HepG2 (cell line): ENCODE results near the gene DNAL4. TPM values are rescaled to one million over a fixed set of nuclear protein-coding genes. Genes with fewer than 3 reads are reported as not detected.

Source experiments
- ARID5B ChIP-seq: IDR thresholded peaks from 2 replicates; pipeline ENCODE4 v1.4.0; 2020; ENCODE audit warnings: mild to moderate bottlenecking, missing genetic modification reagents
- BCL6 ChIP-seq: IDR thresholded peaks from 2 replicates; pipeline ENCODE4 v1.6.1; 2016; ENCODE audit warnings: missing genetic modification reagents, missing compliant biosample characterization
- DR1 ChIP-seq: sonication (generic); formaldehyde crosslinking; IDR thresholded peaks from 2 replicates; pipeline ENCODE4 v1.8.0; 2021; ENCODE audit warnings: mild to moderate bottlenecking, missing genetic modification reagents, inconsistent platforms
- GABPA ChIP-seq, 2 experiments: IDR thresholded peaks; 2 replicates each; pipeline ENCODE4 v1.6.1; 2011 to 2016; ENCODE audit warnings: low read depth in 2 of 2, low read length in 1 of 2, missing biosample characterization in 1 of 2, missing genetic modification characterization in 1 of 2
- HMG20B ChIP-seq: conservative IDR thresholded peaks from 2 replicates; pipeline ENCODE4 v1.6.1; 2016; ENCODE audit warnings: missing genetic modification reagents, missing compliant biosample characterization
- KDM5A ChIP-seq: fragments of 200-600 bp; sonication (generic); IDR thresholded peaks from 2 replicates; pipeline ENCODE4 v1.7.0; 2018; ENCODE audit warnings: antibody characterized with exemption, mild to moderate bottlenecking, low read length, borderline replicate concordance
- MXI1 ChIP-seq: IDR thresholded peaks from 3 replicates; pipeline ENCODE4 v1.6.1; 2012; ENCODE audit warnings: low read depth, low read length, inconsistent platforms, borderline replicate concordance
- NCOA2 ChIP-seq: sonication (generic); formaldehyde crosslinking; IDR thresholded peaks from 2 replicates; pipeline ENCODE4 v1.8.0; 2022; ENCODE audit warnings: inconsistent platforms
- NKX3-1 ChIP-seq: sonication (generic); formaldehyde crosslinking; IDR thresholded peaks from 2 replicates; pipeline ENCODE4 v1.5.0; 2020; ENCODE audit warnings: missing genetic modification reagents
- RARG ChIP-seq: sonication (generic); formaldehyde crosslinking; IDR thresholded peaks from 2 replicates; pipeline ENCODE4 v1.4.0; 2020; ENCODE audit warnings: low read depth, mild to moderate bottlenecking, missing genetic modification reagents
- SP2 ChIP-seq: sonication (generic); formaldehyde crosslinking; IDR thresholded peaks from 2 replicates; pipeline ENCODE4 v1.5.1; 2020; ENCODE audit warnings: mild to moderate bottlenecking, missing genetic modification reagents
- SP5 ChIP-seq: IDR thresholded peaks from 2 replicates; pipeline ENCODE4 v1.6.1; 2016; ENCODE audit warnings: low read depth, borderline replicate concordance
- YY1 ChIP-seq: IDR thresholded peaks from 2 replicates; pipeline ENCODE4 v1.6.1; 2011; ENCODE audit warnings: low read length, low read depth, moderate library complexity, mild to moderate bottlenecking; ENCODE audit not compliant: insufficient read depth, insufficient replicate concordance
- ZBTB2 ChIP-seq: sonication (generic); formaldehyde crosslinking; IDR thresholded peaks from 2 replicates; pipeline ENCODE4 v1.8.0; 2022; ENCODE audit warnings: low read depth, missing genetic modification reagents
- ZBTB37 ChIP-seq: sonication (generic); formaldehyde crosslinking; IDR thresholded peaks from 2 replicates; pipeline ENCODE4 v1.4.0; 2020; ENCODE audit warnings: mild to moderate bottlenecking, missing genetic modification reagents
- ZBTB39 ChIP-seq: sonication (generic); formaldehyde crosslinking; IDR thresholded peaks from 2 replicates; pipeline ENCODE4 v1.5.0; 2020; ENCODE audit warnings: missing genetic modification reagents
- ZMYM4 ChIP-seq: sonication (generic); formaldehyde crosslinking; IDR thresholded peaks from 2 replicates; pipeline ENCODE4 v1.8.1; 2023; ENCODE audit warnings: mild to moderate bottlenecking, missing genetic modification reagents
- ZNF121 ChIP-seq: sonication (generic); formaldehyde crosslinking; IDR thresholded peaks from 2 replicates; pipeline ENCODE4 v1.5.0; 2020; ENCODE audit warnings: mild to moderate bottlenecking, missing genetic modification reagents
- ZNF331 ChIP-seq: sonication (generic); formaldehyde crosslinking; IDR thresholded peaks from 2 replicates; pipeline ENCODE4 v1.4.0; 2020; ENCODE audit warnings: missing genetic modification reagents
- ZNF598 ChIP-seq: sonication (generic); formaldehyde crosslinking; IDR thresholded peaks from 2 replicates; pipeline ENCODE4 v1.5.1; 2020; ENCODE audit warnings: mild to moderate bottlenecking, missing genetic modification reagents, borderline replicate concordance
- ZNF784 ChIP-seq: sonication (generic); formaldehyde crosslinking; IDR thresholded peaks from 2 replicates; pipeline ENCODE4 v1.5.1; 2020; ENCODE audit warnings: missing genetic modification reagents, mild to moderate bottlenecking, borderline replicate concordance
- polyA plus RNA-seq, 8 experiments: library from polyadenylated mRNA; depleted of rRNA in 3 of 8; stranded (reverse) in 7 of 8; unstranded in 1 of 8; fragments of >200 nt; fragmentation: Illumina TruSeq in 4 of 8; extraction: Trizol in 4 of 8; gene quantifications; 2 replicates each; pipeline versions ENCODE4 v1.2.1 to v1.2.3, GENCODE V29; 2011 to 2016; ENCODE audit warnings: low read depth in 4 of 8, missing spikeins in 1 of 8, mixed read lengths in 1 of 8; ENCODE audit not compliant: insufficient read depth in 1 of 8
- total RNA-seq, 5 experiments: library from RNA; depleted of rRNA; stranded (reverse); fragments of >200 nt; fragmentation: Illumina TruSeq; extraction: Trizol; gene quantifications; 2 replicates each; pipeline ENCODE4 v1.2.3, GENCODE V29; 2016; ENCODE audit warnings: low read depth in 1 of 5

DNAL4 gene
- total and polyA plus RNA-seq, 2 of the 13 experiments (the other 11 are each of a cell fraction or from before 2014, with no cell fraction given) = 8.0 to 10.7 TPM

- TF ChIP-seq KDM5A (no peak), ZBTB37 (CRISPR knock-in tag) (no peak), NKX3-1 (no peak), MXI1 (no peak; the same call in 2 of the 3 replicates), ZBTB39 (CRISPR knock-in tag) (no peak), ZNF784 (CRISPR knock-in tag) (no peak), RARG (CRISPR knock-in tag) (no peak), SP5 (CRISPR knock-in tag) (no peak), ZNF598 (CRISPR knock-in tag) (no peak), HMG20B (CRISPR knock-in tag) (no peak), ZNF121 (CRISPR knock-in tag) (no peak), NCOA2 (CRISPR knock-in tag) (no peak), BCL6 (no peak), ZMYM4 (CRISPR knock-in tag) (no peak), ARID5B (CRISPR knock-in tag) (0 out of 2 replicates have a peak, but pooled peaks have one; percentile 9), GABPA (IDR thresholded peaks at IDR 0.05; ENCODE audit: low read depth, low read length) (no peak), GABPA (CRISPR knock-in tag; IDR thresholded peaks at IDR 0.05; ENCODE audit: low read depth) (no peak), YY1 (no peak), ZBTB2 (CRISPR knock-in tag) (peak; percentile 68; the same call in 1 of the 2 replicates), DR1 (CRISPR knock-in tag) (no peak), ZNF331 (CRISPR knock-in tag) (0 out of 2 replicates have a peak, but pooled peaks have one; percentile 33), SP2 (CRISPR knock-in tag) (no peak)
These were observed 49.3 kb upstream of the DNAL4 start (continued) for GRCh38 chr22:38843201-38843656.
